ENCODE measurements around the gene SLC8A2.

GRCh38 chr19:47380559-47380958 is 91.1 kb downstream of the SLC8A2 start:
- TF ChIP-seq TAF1 (IDR thresholded peaks at IDR 0.05; ENCODE audit: borderline replicate concordance, insufficient read depth, low read length) (no peak), POLR2AphosphoS5 (IDR thresholded peaks at IDR 0.05; ENCODE audit: low read depth, low read length) (no peak), REST (IDR thresholded peaks at IDR 0.05; ENCODE audit: insufficient read depth in 1 of 2, low read depth in 2 of 2, low read length in 2 of 2) (no peak), SIN3A (IDR thresholded peaks at IDR 0.05; ENCODE audit: borderline replicate concordance, insufficient read depth, low read length) (no peak), FOXP2 (optimal IDR thresholded peaks at IDR 0.05; ENCODE audit: borderline replicate concordance, extremely low read depth, extremely low read length, insufficient read depth) (no peak)
